Adrenal gland (tissue), 12 donors: ENCODE data around the gene RIMBP2. TPM values are rescaled to one million over a fixed set of nuclear protein-coding genes. Genes with fewer than 3 reads are reported as not detected.

ENCODE experiments used
- DNase-seq, 7 donors: peaks; one replicate each; pipeline ENCODE4 v3.0.0-alpha.2; 2019 to 2020
- H3K27ac ChIP-seq, 5 donors: fragments of 200-600 bp; sonication (generic) in 4 of 5; 1 replicate in 3 of 5; 2 replicates in 2 of 5; pipeline versions ENCODE4 v1.5.1 to v1.8.0; 2016 to 2020; ENCODE audit warnings: mild to moderate bottlenecking in 1 of 5
- H3K27me3 ChIP-seq: fragments of 200-600 bp; 2 replicates; pipeline ENCODE4 v1.8.0; 2021
- H3K36me3 ChIP-seq, 2 donors: fragments of 200-600 bp; replicated peaks in 1 of 2; 1 replicate in 1 of 2; 2 replicates in 1 of 2; pipeline versions ENCODE4 v1.5.1 to v1.8.0; 2018 to 2022
- H3K4me1 ChIP-seq, 2 donors: fragments of 200-600 bp; replicated peaks in 1 of 2; 1 replicate in 1 of 2; 2 replicates in 1 of 2; pipeline versions ENCODE4 v1.5.1 to v1.8.0; 2018 to 2021
- H3K4me3 ChIP-seq, 4 donors: fragments of 200-600 bp; sonication (generic) in 3 of 4; one replicate each; pipeline ENCODE4 v1.5.1; 2016 to 2018
- H3K9me3 ChIP-seq, 3 donors: fragments of 200-600 bp; sonication (generic) in 1 of 3; replicated peaks in 1 of 3; 1 replicate in 2 of 3; 2 replicates in 1 of 3; pipeline versions ENCODE4 v1.5.1 to v1.8.0; 2016 to 2021
- CTCF ChIP-seq, 6 experiments: fragments of 450-650 bp in 4 of 6; fragments of 200-600 bp in 2 of 6; sonication (generic) in 1 of 6; IDR thresholded peaks; 1 replicate in 5 of 6; 2 replicates in 1 of 6; pipeline versions ENCODE4 v1.5.1 to v1.8.0; 2016 to 2021; ENCODE audit warnings: antibody characterized with exemption in 6 of 6, mild to moderate bottlenecking in 2 of 6, moderate library complexity in 1 of 6
- POLR2A ChIP-seq, 2 donors: fragments of 450-650 bp; IDR thresholded peaks; one replicate each; pipeline ENCODE4 v1.6.1; 2017; ENCODE audit warnings: antibody characterized with exemption in 2 of 2, mild to moderate bottlenecking in 2 of 2, moderate library complexity in 1 of 2
- WGBS, 4 donors: extraction: QIAGEN DNeasy Blood & Tissue Kit in 2 of 4; methylation state at CpG; one replicate each; pipeline versions ENCODE4 v1.1.5 to v1.1.7; 2013 to 2017; 5-methylcytosine and 5-hydroxymethylcytosine counted together
- intact Hi-C, 2 donors: fragments of 100-400 bp; cut with DNase I; formaldehyde crosslinking; loops; one replicate each; pipeline versions ENCODE4 v1.14.1 to v1.15.0; 2022 to 2023
- polyA plus RNA-seq, 3 donors: library from polyadenylated mRNA; stranded (reverse); fragments of 200-250 nt in 2 of 3; fragments of 350-450 nt in 1 of 3; fragmentation: Illumina TruSeq in 1 of 3; extraction: RNeasy Lipid Tissue Mini Kit (QIAGEN cat#74804) in 1 of 3; gene quantifications; one replicate each; pipeline ENCODE4 v1.2.3, GENCODE V29; 2013 to 2014
- total RNA-seq, 9 donors: library from RNA; depleted of rRNA in 4 of 9; stranded (reverse); fragments of >200 nt in 4 of 9; fragments of 120-200 nt in 1 of 9; fragmentation: NEBNext Ultra II Directional in 1 of 9; extraction: Animal tissue kit (Norgen Biotek cat#: 25700) in 1 of 9; gene quantifications; one replicate each; pipeline versions ENCODE4 v1.1.0 to v1.2.4, GENCODE V29; 2013 to 2023
- donor health status: healthy with polysubstance abuse.
- donor health status: Bipolar disorder and iron deficiency.
- donor health status: DM: yes; HTN: yes; CAD: no.
- donor health status: DM: no; HTN: no; CAD: no.
- donor health status: DM: no; HTN: no; CAD: no.
- donor health status: DM: yes; HTN: yes; CAD: no.

Gene RIMBP2
- total and polyA plus RNA-seq, 12 donors, result 0.18 to 23.9 (median 6.3) TPM; not detected in 2

- intact Hi-C loops, result no loop called here
Measured at GRCh38 chr12:130498589-130499385, 217.3 kb downstream of the RIMBP2 start.

GRCh38 chr12:130497991-130498390 lies 218.1 kb downstream of the RIMBP2 start:
- H3K27ac ChIP-seq, result no peak overlapping the region
- no peaks in the 10 kb centered on the region for H3K4me1 ChIP-seq
- H3K9me3 ChIP-seq, result no peaks in the 10 kb centered on the region
- no peak for TF ChIP-seq CTCF (IDR thresholded peaks at IDR 0.05)
- no peak for TF ChIP-seq POLR2A (IDR thresholded peaks at IDR 0.05)
- H3K4me3 ChIP-seq, result no peak overlapping the region
- H3K36me3 ChIP-seq, result no peaks in the 10 kb centered on the region
- intact Hi-C loops, result no loop called here
- no peaks in the 10 kb centered on the region for H3K27me3 ChIP-seq
- 65 to 84% (median 68%) methylated on average over 7 to 10 of the region's 10 CpGs for WGBS, 4 donors
- no peak for DNase-seq

More at GRCh38 chr12:130498589-130499385, 217.3 kb downstream of the RIMBP2 start:
- H3K27ac ChIP-seq, result no peak overlapping the region
- no peak for DNase-seq
- H3K36me3 ChIP-seq, result no peaks in the 10 kb centered on the region
- H3K27me3 ChIP-seq, result no peaks in the 10 kb centered on the region
- H3K9me3 ChIP-seq, result no peaks in the 10 kb centered on the region
- 68 to 83% (median 78%) methylated on average over 7 of the region's 7 CpGs for WGBS, 4 donors
- no peak overlapping the region for H3K4me3 ChIP-seq
- TF ChIP-seq CTCF (IDR thresholded peaks at IDR 0.05) (no peak), POLR2A (IDR thresholded peaks at IDR 0.05) (no peak)
- no peaks in the 10 kb centered on the region for H3K4me1 ChIP-seq

DNA sequence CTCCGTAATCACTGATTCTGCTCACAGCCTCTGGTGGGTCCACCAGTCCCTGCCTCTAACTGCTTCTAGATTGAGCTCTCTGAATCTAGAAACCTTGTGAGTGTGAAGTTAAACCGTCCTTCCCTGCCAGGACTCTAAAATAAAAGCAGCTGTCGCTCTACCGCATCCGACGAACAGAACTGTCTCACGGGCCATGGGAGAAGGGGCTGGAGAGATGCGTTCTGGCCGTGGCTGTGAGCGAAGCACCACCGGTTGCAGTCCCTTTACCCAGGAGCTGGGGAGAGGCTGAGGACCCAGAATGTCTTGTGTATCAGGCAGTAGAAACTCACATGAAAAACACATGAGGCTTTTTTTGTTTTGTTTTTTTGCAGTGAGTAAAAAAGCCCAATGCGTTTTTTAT lies 218.8 kb downstream of the RIMBP2 start:
- TF ChIP-seq POLR2A (IDR thresholded peaks at IDR 0.05) (no peak), CTCF (IDR thresholded peaks at IDR 0.05) (no peak)
- WGBS, 4 donors, result 72 to 76% (median 75%) methylated on average over 12 of the region's 12 CpGs

DNA sequence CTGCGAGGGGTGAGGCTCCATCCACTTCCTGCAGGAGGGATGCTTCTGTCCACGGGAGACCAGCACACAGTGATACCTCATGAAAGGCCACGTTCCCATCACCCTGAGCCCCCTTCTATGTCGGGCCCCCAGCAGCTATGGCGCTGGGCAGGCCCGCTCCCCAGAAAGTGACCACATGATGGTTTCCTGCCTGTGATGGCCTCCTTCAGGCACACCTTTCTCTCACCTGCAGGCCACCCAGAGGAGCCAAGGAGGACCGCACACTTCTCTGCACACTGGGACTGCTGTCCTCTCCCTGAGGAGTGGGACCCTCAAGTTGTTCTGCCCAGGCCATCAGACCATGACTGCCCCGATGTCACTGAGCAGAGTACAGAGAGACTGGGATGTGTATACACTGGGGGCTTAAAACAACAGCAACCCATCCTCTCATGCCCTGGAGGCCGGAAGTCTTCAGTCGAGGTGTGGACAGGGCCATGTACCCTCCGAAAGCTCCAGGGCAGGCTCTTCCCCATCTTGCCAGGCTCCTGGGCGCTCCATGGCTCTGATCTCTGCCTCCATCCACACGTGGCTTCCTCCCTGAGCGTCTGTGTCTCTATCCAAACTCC lies 219.5 kb downstream of the RIMBP2 start:
- DNase-seq, result no peak
- H3K27ac ChIP-seq, result no peak overlapping the region
- H3K27me3 ChIP-seq, result no peaks in the 10 kb centered on the region
- H3K4me3 ChIP-seq, result no peak overlapping the region
- H3K4me1 ChIP-seq, result no peaks in the 10 kb centered on the region
- 67 to 77% (median 69%) methylated on average over 10 to 14 of the region's 14 CpGs for WGBS, 4 donors
- no peaks in the 10 kb centered on the region for H3K36me3 ChIP-seq
- no peaks in the 10 kb centered on the region for H3K9me3 ChIP-seq
- TF ChIP-seq CTCF (IDR thresholded peaks at IDR 0.05), result no peak
- TF ChIP-seq POLR2A (IDR thresholded peaks at IDR 0.05), result no peak
- intact Hi-C loops, result no loop called here

More for the DNA sequence above, 218.8 kb downstream of the RIMBP2 start:
- Histone ChIP-seq H3K27ac (no peak overlapping the region), H3K4me3 (no peak overlapping the region), H3K4me1 (no peaks in the 10 kb centered on the region), H3K27me3 (no peaks in the 10 kb centered on the region), H3K36me3 (no peaks in the 10 kb centered on the region), H3K9me3 (no peaks in the 10 kb centered on the region)
- DNase-seq, result no peak
- intact Hi-C loops, result no loop called here
